ENCODE results near the gene TAF9. TPM values are rescaled to one million over a fixed set of nuclear protein-coding genes. Genes with fewer than 3 reads are reported as not detected.

The TAF9 gene
- total RNA-seq, 4 donors from 2014 or later = 27.1 to 37.1 (median 32.9) TPM

DNA sequence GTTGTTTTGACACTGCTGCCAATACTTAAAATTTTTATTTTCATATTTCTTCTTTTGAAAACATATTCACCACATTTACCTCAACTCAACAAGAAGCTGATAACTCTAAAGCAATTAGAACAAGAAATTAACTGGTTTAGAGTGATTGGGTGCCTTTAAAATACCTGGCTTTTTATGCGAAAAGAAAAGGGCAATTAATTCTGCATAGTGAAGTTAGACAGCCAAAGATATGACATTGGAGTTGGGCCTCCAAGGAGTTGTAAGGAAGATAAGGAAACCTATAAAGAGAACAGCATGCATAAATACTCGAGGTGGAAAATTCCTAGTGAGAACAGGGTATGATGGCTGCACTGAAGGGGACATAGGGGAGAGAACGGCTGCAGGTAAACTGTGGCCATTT lies 9.6 kb downstream of the TAF9 start:
- Histone ChIP-seq H3K27me3 (no peaks in the 10 kb centered on the region), H3K9me3 (no peaks in the 10 kb centered on the region), H3K4me1 (no peaks in the 10 kb centered on the region), H3K27ac (no peak overlapping the region), H3K4me3 (no peak overlapping the region), H3K36me3 (peaks cover 0 to 29% (median 0%) of the 10 kb centered on the region in 3 donors)
- TF ChIP-seq, protein P1, sequence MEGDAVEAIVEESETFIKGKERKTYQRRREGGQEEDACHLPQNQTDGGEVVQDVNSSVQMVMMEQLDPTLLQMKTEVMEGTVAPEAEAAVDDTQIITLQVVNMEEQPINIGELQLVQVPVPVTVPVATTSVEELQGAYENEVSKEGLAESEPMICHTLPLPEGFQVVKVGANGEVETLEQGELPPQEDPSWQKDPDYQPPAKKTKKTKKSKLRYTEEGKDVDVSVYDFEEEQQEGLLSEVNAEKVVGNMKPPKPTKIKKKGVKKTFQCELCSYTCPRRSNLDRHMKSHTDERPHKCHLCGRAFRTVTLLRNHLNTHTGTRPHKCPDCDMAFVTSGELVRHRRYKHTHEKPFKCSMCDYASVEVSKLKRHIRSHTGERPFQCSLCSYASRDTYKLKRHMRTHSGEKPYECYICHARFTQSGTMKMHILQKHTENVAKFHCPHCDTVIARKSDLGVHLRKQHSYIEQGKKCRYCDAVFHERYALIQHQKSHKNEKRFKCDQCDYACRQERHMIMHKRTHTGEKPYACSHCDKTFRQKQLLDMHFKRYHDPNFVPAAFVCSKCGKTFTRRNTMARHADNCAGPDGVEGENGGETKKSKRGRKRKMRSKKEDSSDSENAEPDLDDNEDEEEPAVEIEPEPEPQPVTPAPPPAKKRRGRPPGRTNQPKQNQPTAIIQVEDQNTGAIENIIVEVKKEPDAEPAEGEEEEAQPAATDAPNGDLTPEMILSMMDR (IDR thresholded peaks at IDR 0.05) = no peak
- no peak for TF ChIP-seq POLR2A (IDR thresholded peaks at IDR 0.05)
- no peak for DNase-seq

DNA sequence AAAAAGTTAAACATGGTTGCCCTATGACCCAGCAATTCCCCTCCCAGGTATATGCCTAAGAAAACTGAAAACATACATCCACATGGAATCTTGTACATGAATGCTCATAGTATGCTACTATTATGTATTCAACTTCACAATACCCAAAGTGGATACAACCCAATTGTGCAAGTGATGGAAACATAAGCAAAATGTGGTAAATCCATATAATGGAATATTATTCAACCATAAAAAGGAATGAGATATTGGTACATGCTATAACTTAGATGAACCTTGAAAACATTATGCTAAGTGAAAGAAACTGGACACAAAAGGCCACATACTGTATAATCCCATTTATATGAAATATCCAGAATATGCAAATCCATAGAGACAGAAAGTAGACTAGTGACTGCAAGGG lies 18.7 kb downstream of the TAF9 start:
- H3K36me3 ChIP-seq = peaks cover 0 to 43% (median 0%) of the 10 kb centered on the region in 3 donors

DNA sequence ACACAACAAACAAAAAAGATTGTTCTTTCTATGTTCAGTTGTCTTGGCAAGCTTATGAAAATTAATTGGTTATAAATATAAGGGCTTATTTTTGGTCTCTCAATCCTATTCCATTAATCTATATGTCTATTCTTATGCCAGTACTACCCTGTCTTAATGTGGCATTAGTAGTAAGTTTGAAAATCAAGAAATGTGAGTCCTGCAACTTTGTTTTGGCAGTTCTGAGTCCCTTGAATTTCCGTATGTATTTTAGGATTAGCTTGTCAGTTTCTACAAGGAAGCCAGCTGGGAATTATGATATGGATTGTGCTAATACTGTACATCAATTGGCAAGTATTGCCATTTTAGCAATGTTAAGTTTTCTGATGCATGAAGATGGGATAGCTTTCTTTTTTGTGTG lies 26.2 kb downstream of the TAF9 start:
- Histone ChIP-seq H3K4me1 (no peaks in the 10 kb centered on the region), H3K27me3 (no peaks in the 10 kb centered on the region), H3K9me3 (no peaks in the 10 kb centered on the region), H3K27ac (no peak overlapping the region), H3K36me3 (no peaks in the 10 kb centered on the region), H3K4me3 (no peak overlapping the region)
- DNase-seq = no peak
- no peak for TF ChIP-seq POLR2A (IDR thresholded peaks at IDR 0.05)
- TF ChIP-seq, protein P1 (IDR thresholded peaks at IDR 0.05) = no peak

More for the DNA sequence above, 18.7 kb downstream of the TAF9 start:
- Histone ChIP-seq H3K9me3 (no peaks in the 10 kb centered on the region), H3K27me3 (no peaks in the 10 kb centered on the region), H3K27ac (no peak overlapping the region), H3K4me1 (no peaks in the 10 kb centered on the region), H3K4me3 (no peak overlapping the region)
- no peak for DNase-seq
- TF ChIP-seq, protein P1 (IDR thresholded peaks at IDR 0.05) = no peak

DNA sequence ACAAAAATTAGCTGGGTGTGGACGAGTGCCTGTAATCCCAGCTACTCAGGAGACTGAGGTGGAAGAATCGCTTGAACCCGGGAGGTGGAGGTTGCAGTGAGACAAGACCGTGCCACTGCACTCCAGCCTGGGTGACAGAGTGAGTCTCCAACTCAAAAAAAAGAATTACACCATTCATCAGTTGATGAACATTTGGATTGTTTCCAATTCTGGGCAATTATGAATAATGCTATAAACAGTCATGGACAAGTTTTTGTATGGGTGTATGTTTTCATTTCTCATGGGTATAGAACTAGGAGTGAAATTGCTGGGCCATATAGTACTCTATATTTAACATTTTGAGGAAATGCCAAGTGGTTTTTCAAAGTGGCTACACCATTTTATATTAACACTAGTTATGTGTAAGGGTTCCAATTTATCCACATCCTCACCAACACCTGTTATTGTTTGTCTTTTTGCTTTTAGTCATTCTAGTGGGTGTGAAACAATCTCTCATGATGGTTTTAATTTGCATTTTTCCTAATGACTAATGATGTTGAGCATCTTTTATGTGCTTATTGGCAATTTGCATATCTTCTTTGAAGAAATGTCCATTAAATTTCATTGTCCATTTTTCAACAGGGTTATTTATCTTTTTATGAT lies 27.7 kb downstream of the TAF9 start:
- no peaks in the 10 kb centered on the region for H3K27me3 ChIP-seq
- DNase-seq = no peak
- no peak overlapping the region for H3K4me3 ChIP-seq
- H3K4me1 ChIP-seq = no peaks in the 10 kb centered on the region
- no peak for TF ChIP-seq POLR2A (IDR thresholded peaks at IDR 0.05)
- TF ChIP-seq, protein P1 (IDR thresholded peaks at IDR 0.05) = no peak
- H3K27ac ChIP-seq = no peak overlapping the region
- no peaks in the 10 kb centered on the region for H3K9me3 ChIP-seq
- no peaks in the 10 kb centered on the region for H3K36me3 ChIP-seq

DNA sequence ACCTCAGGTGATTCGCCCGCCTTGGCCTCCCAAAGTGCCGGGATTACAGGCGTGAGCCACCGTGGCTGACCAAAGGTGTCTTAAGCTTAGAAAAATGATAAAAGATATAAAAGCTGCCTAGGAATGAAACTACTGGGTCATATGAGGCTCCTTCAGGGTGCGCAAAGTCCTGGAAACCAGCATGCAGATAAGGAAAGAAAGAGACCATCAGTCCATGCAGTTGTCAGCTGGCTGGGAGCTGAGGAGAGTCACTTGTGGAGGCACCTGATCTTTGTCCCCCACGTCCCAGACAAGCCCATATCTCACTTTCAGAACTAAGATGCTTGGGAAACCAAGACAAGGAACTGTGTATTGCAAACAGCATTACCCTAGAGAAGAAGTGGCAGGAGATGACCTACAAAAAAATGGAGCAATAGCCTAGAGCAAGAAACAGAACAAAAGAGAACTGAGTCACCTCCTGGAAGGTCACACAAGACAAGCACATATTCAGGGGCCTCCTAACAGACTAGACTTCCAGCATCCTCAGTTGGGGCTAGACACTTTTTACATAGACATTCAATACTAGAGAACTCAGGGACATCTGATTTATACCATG lies 33.9 kb downstream of the TAF9 start:
- TF ChIP-seq POLR2A (IDR thresholded peaks at IDR 0.05) = no peak
- TF ChIP-seq, protein P1 (IDR thresholded peaks at IDR 0.05) = no peak
- H3K9me3 ChIP-seq = no peaks in the 10 kb centered on the region
- H3K4me1 ChIP-seq = peaks cover 0 to 5% (median 0%) of the 10 kb centered on the region in 4 donors
- no peak overlapping the region for H3K27ac ChIP-seq
- no peak for DNase-seq
- H3K4me3 ChIP-seq = no peak overlapping the region
- H3K27me3 ChIP-seq = no peaks in the 10 kb centered on the region
- H3K36me3 ChIP-seq = no peaks in the 10 kb centered on the region

Measured in Peyer's patch (tissue), 4 donors.